SK-N-SH (cell line): ENCODE measurements around the gene IDH3G. TPM values are rescaled to one million over a fixed set of nuclear protein-coding genes. Genes with fewer than 3 reads are reported as not detected.

ENCODE experiments used
- CTCF ChIA-PET: fragments of 300-600, 350-600 bp; formaldehyde crosslinking; extraction: SDS; loops from one replicate; lab custom pipeline; 2021; lab: Yijun Ruan, JAX
- POLR2A ChIA-PET: fragments of 350-600 bp; sonication (Branson Sonifier 250); formaldehyde crosslinking; extraction: SDS; loops from one replicate; lab custom pipeline; 2020; ENCODE audit warnings: antibody characterized with exemption, inconsistent platforms; lab: Yijun Ruan, JAX
- DNase-seq: peaks from one replicate; pipeline ENCODE4 v3.0.0; 2012
- H2AFZ ChIP-seq: fragments of 200-600 bp; sonication (generic); 2 replicates; pipeline ENCODE4 v1.8.1; 2016; ENCODE audit warnings: antibody characterized with exemption, mild to moderate bottlenecking, low read depth
- H3F3A ChIP-seq: fragments of 200-600 bp; sonication (generic); replicated peaks from 2 replicates; pipeline ENCODE3; 2016; ENCODE audit warnings: antibody characterized with exemption, mild to moderate bottlenecking; ENCODE audit not compliant: insufficient read depth
- H3K27ac ChIP-seq, 2 experiments: fragments of 200-500 bp in 1 of 2; fragments of 200-600 bp in 1 of 2; sonication (Bioruptor generic) in 1 of 2; sonication (generic), shearing (Covaris generic) in 1 of 2; 2 replicates each; pipeline versions ENCODE4 v1.5.1 to v1.6.1; 2014 to 2016; ENCODE audit warnings: low read depth in 2 of 2, inconsistent platforms in 1 of 2, low read length in 1 of 2, mild to moderate bottlenecking in 1 of 2, mixed read lengths in 1 of 2
- H3K27me3 ChIP-seq: fragments of 200-600 bp; sonication (generic), shearing (Covaris generic); 2 replicates; pipeline ENCODE4 v1.6.1; 2016; ENCODE audit warnings: mixed run types; ENCODE audit not compliant: insufficient read depth
- H3K36me3 ChIP-seq, 2 experiments: fragments of 200-500 bp in 1 of 2; fragments of 200-600 bp in 1 of 2; sonication (Bioruptor generic) in 1 of 2; sonication (generic) in 1 of 2; replicated peaks in 1 of 2; 2 replicates each; pipeline versions ENCODE3 to v1.5.1; 2014 to 2016; ENCODE audit warnings: low read length in 1 of 2, mild to moderate bottlenecking in 1 of 2; ENCODE audit not compliant: insufficient read depth in 2 of 2, control insufficient read depth in 1 of 2
- H3K4me1 ChIP-seq, 2 experiments: fragments of 200-500 bp in 1 of 2; fragments of 200-600 bp in 1 of 2; sonication (Bioruptor generic) in 1 of 2; sonication (generic), shearing (Covaris generic) in 1 of 2; 2 replicates each; pipeline versions ENCODE4 v1.5.1 to v1.6.1; 2014 to 2016; ENCODE audit warnings: low read depth in 1 of 2, low read length in 1 of 2, mixed run types in 1 of 2; ENCODE audit not compliant: insufficient read depth in 2 of 2, control insufficient read depth in 1 of 2
- H3K4me2 ChIP-seq: fragments of 200-600 bp; sonication (generic), shearing (Covaris generic); 2 replicates; pipeline ENCODE4 v1.6.1; 2017; ENCODE audit warnings: mixed run types
- H3K4me3 ChIP-seq, 2 experiments: fragments of 200-500 bp in 1 of 2; fragments of 200-600 bp in 1 of 2; sonication (Bioruptor generic) in 1 of 2; sonication (generic), shearing (Covaris generic) in 1 of 2; 2 replicates each; pipeline versions ENCODE4 v1.5.1 to v1.8.1; 2014 to 2016; ENCODE audit warnings: low read depth in 2 of 2, inconsistent platforms in 1 of 2, low read length in 1 of 2, mild to moderate bottlenecking in 1 of 2, mixed read lengths in 1 of 2, moderate library complexity in 1 of 2
- H3K79me2 ChIP-seq: fragments of 200-600 bp; sonication (generic); 2 replicates; pipeline ENCODE4 v1.8.1; 2017; ENCODE audit warnings: mild to moderate bottlenecking; ENCODE audit not compliant: insufficient read depth
- H3K9ac ChIP-seq: fragments of 200-600 bp; sonication (generic); 2 replicates; pipeline ENCODE4 v1.6.1; 2017; ENCODE audit warnings: mixed run types
- H3K9me2 ChIP-seq: fragments of 200-600 bp; sonication (generic); 2 replicates; pipeline ENCODE4 v1.6.1; 2017; ENCODE audit warnings: mixed run types
- H3K9me3 ChIP-seq: fragments of 200-600 bp; sonication (generic); 2 replicates; pipeline ENCODE4 v1.6.1; 2017; ENCODE audit warnings: mixed run types, mild to moderate bottlenecking, moderate library complexity
- H4K20me1 ChIP-seq: fragments of 200-600 bp; sonication (generic); 2 replicates; pipeline ENCODE4 v1.6.1; 2017; ENCODE audit warnings: mild to moderate bottlenecking, mixed run types; ENCODE audit not compliant: insufficient read depth
- ELF1 ChIP-seq: IDR thresholded peaks from 2 replicates; pipeline ENCODE4 v1.4.0; 2012
- EP300 ChIP-seq, 2 experiments: IDR thresholded peaks; 2 replicates each; pipeline versions ENCODE4 v1.4.0 to v1.6.1; 2012; ENCODE audit warnings: borderline replicate concordance in 1 of 2, low read depth in 1 of 2, low read length in 1 of 2
- EZH2phosphoT487 ChIP-seq: fragments of 200-600 bp; sonication (generic); IDR thresholded peaks from 2 replicates; pipeline ENCODE4 v1.6.1; 2017; ENCODE audit warnings: low read depth, mixed run types, mild to moderate bottlenecking, antibody characterized with exemption, moderate library complexity, borderline replicate concordance
- FOXM1 ChIP-seq: IDR thresholded peaks from 2 replicates; pipeline ENCODE4 v1.4.0; 2012; ENCODE audit warnings: low read depth, mild to moderate bottlenecking
- GABPA ChIP-seq: IDR thresholded peaks from 2 replicates; pipeline ENCODE4 v1.4.0; 2012; ENCODE audit warnings: low read depth, mild to moderate bottlenecking
- MXI1 ChIP-seq: IDR thresholded peaks from 2 replicates; pipeline ENCODE4 v1.6.1; 2012; ENCODE audit warnings: mild to moderate bottlenecking, low read depth, low read length, improper control_type of control experiment
- NRF1 ChIP-seq: IDR thresholded peaks from 2 replicates; pipeline ENCODE4 v1.6.1; 2012; ENCODE audit warnings: low read depth, mild to moderate bottlenecking, low read length
- POLR2AphosphoS5 ChIP-seq: IDR thresholded peaks from 2 replicates; pipeline ENCODE4 v1.6.1; 2012; ENCODE audit warnings: low read depth, low read length
- RCOR1 ChIP-seq: fragments of 150-350 bp; IDR thresholded peaks from 2 replicates; pipeline ENCODE4 v1.6.1; 2017; ENCODE audit warnings: antibody characterized with exemption, low read length
- RFX5 ChIP-seq: IDR thresholded peaks from 2 replicates; pipeline ENCODE4 v1.6.1; 2012; ENCODE audit warnings: mild to moderate bottlenecking, improper control_type of control experiment, low read length
- RXRA ChIP-seq: IDR thresholded peaks from 2 replicates; pipeline ENCODE4 v1.4.0; 2012; ENCODE audit warnings: low read depth, mild to moderate bottlenecking, borderline replicate concordance
- WGBS: methylation state at CpG from one replicate; pipeline ENCODE4 v1.1.6; 2017; ENCODE audit warnings: low lambda C conversion rate; 5-methylcytosine and 5-hydroxymethylcytosine counted together
- polyA plus RNA-seq, 3 experiments: library from polyadenylated mRNA; depleted of rRNA; stranded (reverse); fragments of >200 nt; gene quantifications; 2 replicates each; pipeline ENCODE4 v1.2.3, GENCODE V29; 2012
- TF ChIP-seq, protein P1 (sequence below): IDR thresholded peaks from 2 replicates; pipeline ENCODE4 v1.6.1; 2012; ENCODE audit warnings: mild to moderate bottlenecking, low read depth, low read length, moderate library complexity

IDH3G gene
- polyA plus RNA-seq, 1 of the 3 experiments (the other 2 are of a cell fraction): 107 TPM

DNA sequence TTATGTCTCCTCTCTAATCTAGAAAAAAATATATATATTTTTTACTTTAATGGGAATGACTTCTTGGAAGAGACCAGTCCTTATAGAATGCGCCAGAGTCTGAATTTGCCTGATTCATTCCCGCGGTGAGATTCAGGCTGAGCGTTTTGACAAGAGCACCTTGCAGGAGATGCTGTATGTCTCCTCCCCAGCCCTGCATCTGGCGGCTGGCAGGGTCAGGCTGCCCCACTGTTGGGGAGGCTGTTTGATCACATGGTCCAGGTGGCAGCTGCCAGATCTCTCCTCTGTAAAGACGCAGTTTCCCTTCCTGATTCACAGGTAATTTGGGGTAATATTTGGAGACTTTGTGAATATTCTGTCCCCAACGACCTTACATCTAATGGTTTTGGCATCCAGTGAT lies 26.4 kb upstream of the IDH3G start:
- ChIA-PET POLR2A (no interaction called here), CTCF (no interaction called here)

DNA sequence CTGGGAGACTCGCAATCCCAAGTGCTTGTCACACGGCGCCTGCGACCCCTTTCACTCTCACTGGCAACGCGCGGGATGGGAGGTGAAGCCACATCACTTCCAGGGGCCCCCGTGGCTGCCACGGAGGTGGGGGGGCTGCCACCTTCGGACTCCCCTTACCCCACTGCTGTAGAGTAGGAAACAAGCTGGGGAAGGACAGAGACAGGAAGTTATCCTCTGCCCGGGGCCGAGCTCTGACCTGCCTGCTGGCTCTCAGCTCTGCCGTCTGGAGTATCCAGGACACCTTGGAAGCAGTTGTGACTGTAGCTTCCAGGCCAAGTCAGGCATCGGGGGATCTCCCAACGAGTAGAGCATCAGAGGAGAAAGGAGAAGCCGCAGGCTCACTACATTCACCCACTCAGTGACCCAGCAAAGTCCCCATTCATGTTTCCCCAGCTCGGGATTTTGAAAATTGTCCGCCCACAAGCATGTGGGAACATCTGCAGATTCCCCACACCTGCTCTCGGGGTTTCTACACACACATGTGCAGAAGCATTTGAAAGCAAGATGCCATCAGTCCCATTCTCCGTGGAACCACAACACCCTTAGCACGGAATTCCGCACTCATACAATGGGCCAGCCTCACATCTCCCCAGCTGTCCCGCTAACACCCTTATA lies 25.3 kb upstream of the IDH3G start:
- peak; percentile 55 for DNase-seq
- POLR2A ChIA-PET: interaction anchor here (0.7 to 2.7 kb wide), 5 partner anchors 10 to 54 kb away, joined by 3 to 9 read pairs (median 4); partner anchors contain the start of genes IDH3G and SSR4
- Histone ChIP-seq H3K27me3 (peaks cover 22% of the 10 kb centered on the region), H3K9ac (peak overlapping the region; percentile 39; the same call in 1 of the 2 replicates), H3K4me2 (peak overlapping the region; percentile 72), H3F3A (no peaks in the 10 kb centered on the region), H2AFZ (peak overlapping the region; percentile 59; the same call in 1 of the 2 replicates), H3K4me1 (peaks cover 0 to 34% of the 10 kb centered on the region in 2 experiments; a peak in 1 of 4 replicates), H3K36me3 (no peaks in the 10 kb centered on the region), H3K4me3 (peak overlapping the region; percentile 32 to 37), H3K27ac (peak overlapping the region in 1 of 2 experiments; percentile 81; a peak in 2 of 4 replicates), H3K79me2 (no peaks in the 10 kb centered on the region), H3K9me3 (no peaks in the 10 kb centered on the region), H3K9me2 (no peaks in the 10 kb centered on the region), H4K20me1 (no peaks in the 10 kb centered on the region)
- TF ChIP-seq RXRA (no peak), EP300 (IDR thresholded peaks at IDR 0.05; ENCODE audit: borderline replicate concordance in 1 of 2, low read depth in 1 of 2, low read length in 1 of 2) (no peak), NRF1 (no peak), ELF1 (no peak)
- CTCF ChIA-PET: interaction anchor here (0.9 to 1.1 kb wide), 4 partner anchors 15 to 129 kb away, joined by 3 read pairs; no protein-coding TSS in a partner anchor
- 48% methylated on average over 9 of the region's 23 CpGs for WGBS

More for the DNA sequence above, 26.4 kb upstream of the IDH3G start:
- no peak for TF ChIP-seq RXRA
- TF ChIP-seq, protein P1, sequence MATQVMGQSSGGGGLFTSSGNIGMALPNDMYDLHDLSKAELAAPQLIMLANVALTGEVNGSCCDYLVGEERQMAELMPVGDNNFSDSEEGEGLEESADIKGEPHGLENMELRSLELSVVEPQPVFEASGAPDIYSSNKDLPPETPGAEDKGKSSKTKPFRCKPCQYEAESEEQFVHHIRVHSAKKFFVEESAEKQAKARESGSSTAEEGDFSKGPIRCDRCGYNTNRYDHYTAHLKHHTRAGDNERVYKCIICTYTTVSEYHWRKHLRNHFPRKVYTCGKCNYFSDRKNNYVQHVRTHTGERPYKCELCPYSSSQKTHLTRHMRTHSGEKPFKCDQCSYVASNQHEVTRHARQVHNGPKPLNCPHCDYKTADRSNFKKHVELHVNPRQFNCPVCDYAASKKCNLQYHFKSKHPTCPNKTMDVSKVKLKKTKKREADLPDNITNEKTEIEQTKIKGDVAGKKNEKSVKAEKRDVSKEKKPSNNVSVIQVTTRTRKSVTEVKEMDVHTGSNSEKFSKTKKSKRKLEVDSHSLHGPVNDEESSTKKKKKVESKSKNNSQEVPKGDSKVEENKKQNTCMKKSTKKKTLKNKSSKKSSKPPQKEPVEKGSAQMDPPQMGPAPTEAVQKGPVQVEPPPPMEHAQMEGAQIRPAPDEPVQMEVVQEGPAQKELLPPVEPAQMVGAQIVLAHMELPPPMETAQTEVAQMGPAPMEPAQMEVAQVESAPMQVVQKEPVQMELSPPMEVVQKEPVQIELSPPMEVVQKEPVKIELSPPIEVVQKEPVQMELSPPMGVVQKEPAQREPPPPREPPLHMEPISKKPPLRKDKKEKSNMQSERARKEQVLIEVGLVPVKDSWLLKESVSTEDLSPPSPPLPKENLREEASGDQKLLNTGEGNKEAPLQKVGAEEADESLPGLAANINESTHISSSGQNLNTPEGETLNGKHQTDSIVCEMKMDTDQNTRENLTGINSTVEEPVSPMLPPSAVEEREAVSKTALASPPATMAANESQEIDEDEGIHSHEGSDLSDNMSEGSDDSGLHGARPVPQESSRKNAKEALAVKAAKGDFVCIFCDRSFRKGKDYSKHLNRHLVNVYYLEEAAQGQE: no peak
- no peak for TF ChIP-seq EZH2phosphoT487
- TF ChIP-seq RFX5: no peak
- TF ChIP-seq FOXM1: no peak
- no peak for TF ChIP-seq GABPA
- no peak for TF ChIP-seq MXI1
- TF ChIP-seq RCOR1: no peak
- no peak for TF ChIP-seq POLR2AphosphoS5
- TF ChIP-seq, all 33 proteins: peak for 0
- Histone ChIP-seq H3K4me2 (no peak overlapping the region), H3K9me2 (no peaks in the 10 kb centered on the region), H3F3A (no peaks in the 10 kb centered on the region), H2AFZ (no peak overlapping the region), H3K4me3 (no peak overlapping the region), H3K9me3 (no peaks in the 10 kb centered on the region), H3K27me3 (peaks cover 25% of the 10 kb centered on the region), H4K20me1 (no peaks in the 10 kb centered on the region), H3K36me3 (no peaks in the 10 kb centered on the region), H3K4me1 (peaks cover 0 to 30% of the 10 kb centered on the region in 2 experiments; a peak in 1 of 4 replicates), H3K79me2 (no peaks in the 10 kb centered on the region), H3K9ac (no peak overlapping the region), H3K27ac (peak overlapping the region in 1 of 2 experiments; percentile 3; a peak in 2 of 4 replicates)
- 54% methylated on average over 6 of the region's 7 CpGs for WGBS
- DNase-seq: peak; percentile 44
